Gastrocnemius medialis (tissue), 4 donors: ENCODE data around the gene SPATA12.

ENCODE experiments used
- CTCF ChIP-seq, 5 experiments: fragments of 450-650 bp in 3 of 5; fragments of 200-600 bp in 2 of 5; sonication (generic) in 2 of 5; IDR thresholded peaks in 4 of 5; conservative IDR thresholded peaks in 1 of 5; 1 replicate in 4 of 5; 2 replicates in 1 of 5; pipeline ENCODE4 v1.5.1; 2016 to 2019; ENCODE audit warnings: antibody characterized with exemption in 5 of 5, mild to moderate bottlenecking in 3 of 5, moderate library complexity in 3 of 5
- POLR2A ChIP-seq, 2 donors: fragments of 450-650 bp; IDR thresholded peaks; one replicate each; pipeline ENCODE4 v1.6.1; 2017; ENCODE audit warnings: antibody characterized with exemption in 2 of 2, mild to moderate bottlenecking in 2 of 2, moderate library complexity in 2 of 2

- TF ChIP-seq POLR2A (IDR thresholded peaks at IDR 0.05) = no peak
- no peak for TF ChIP-seq CTCF (IDR thresholded peaks at IDR 0.05 in 4 of 5, conservative IDR thresholded peaks at IDR 0.05 in 1 of 5)
Measured at GRCh38 chr3:57019057-57019456, 41.4 kb upstream of the SPATA12 start.
